HG02588 (cell line): ENCODE results near the gene TBC1D17.

Source experiments
- ATAC-seq: cut with Tn5 transposase; IDR thresholded peaks from one replicate; pipeline ENCODE4 v1.9.1; 2021; ENCODE audit warnings: mild to moderate bottlenecking, moderate library complexity; ENCODE audit not compliant: unreplicated experiment

Gene TBC1D17

GRCh38 chr19:49847731-49848696, 29.5 kb upstream of the TBC1D17 start:
- no peak for ATAC-seq

- no peak for ATAC-seq
These were observed 28.6 kb upstream of the TBC1D17 start for GRCh38 chr19:49848938-49849337.

- no peak for ATAC-seq
These were observed 27.9 kb upstream of the TBC1D17 start for GRCh38 chr19:49849433-49850220.

GRCh38 chr19:49850221-49850486, 27.3 kb upstream of the TBC1D17 start:
- ATAC-seq: no peak

- peak; percentile 67 for ATAC-seq
These were observed 26.8 kb upstream of the TBC1D17 start, which contains the start of gene PTOV1 for GRCh38 chr19:49850487-49851342. Gene PTOV1 (plus strand): TSS chr19:49851159.

- ATAC-seq: peak; percentile 8
These were observed 25.8 kb upstream of the TBC1D17 start for GRCh38 chr19:49851456-49852259.

GRCh38 chr19:49852631-49853126, 24.8 kb upstream of the TBC1D17 start:
- no peak for ATAC-seq

- no peak for ATAC-seq
These were observed 23.6 kb upstream of the TBC1D17 start for GRCh38 chr19:49853852-49854377.

GRCh38 chr19:49854378-49855263, 22.9 kb upstream of the TBC1D17 start:
- no peak for ATAC-seq

GRCh38 chr19:49855277-49855675, 22.2 kb upstream of the TBC1D17 start:
- no peak for ATAC-seq

GRCh38 chr19:49855676-49856573, 21.6 kb upstream of the TBC1D17 start:
- ATAC-seq: no peak

GRCh38 chr19:49856574-49857021, 20.9 kb upstream of the TBC1D17 start:
- ATAC-seq: no peak

GRCh38 chr19:49857061-49857837, 20.3 kb upstream of the TBC1D17 start:
- ATAC-seq: no peak

GRCh38 chr19:49857838-49858087, 19.7 kb upstream of the TBC1D17 start:
- no peak for ATAC-seq

GRCh38 chr19:49858088-49858985, 19.2 kb upstream of the TBC1D17 start:
- ATAC-seq: no peak

- ATAC-seq: no peak
These were observed 17.7 kb upstream of the TBC1D17 start for GRCh38 chr19:49859682-49860335.
